ENCODE data around the gene PRPF38A. TPM values are rescaled to one million over a fixed set of nuclear protein-coding genes. Genes with fewer than 3 reads are reported as not detected.
"Not testable (repeated sequence)": the region's sequence is repeated elsewhere in the genome, so short reads cannot be mapped to it uniquely, and the experiment has no call there.

Gene PRPF38A, protein sequence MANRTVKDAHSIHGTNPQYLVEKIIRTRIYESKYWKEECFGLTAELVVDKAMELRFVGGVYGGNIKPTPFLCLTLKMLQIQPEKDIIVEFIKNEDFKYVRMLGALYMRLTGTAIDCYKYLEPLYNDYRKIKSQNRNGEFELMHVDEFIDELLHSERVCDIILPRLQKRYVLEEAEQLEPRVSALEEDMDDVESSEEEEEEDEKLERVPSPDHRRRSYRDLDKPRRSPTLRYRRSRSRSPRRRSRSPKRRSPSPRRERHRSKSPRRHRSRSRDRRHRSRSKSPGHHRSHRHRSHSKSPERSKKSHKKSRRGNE
- total RNA-seq, result 17.8 TPM

- peak; percentile 97 for DNase-seq
These were observed at the start of gene PRPF38A, which contains the start of gene ORC1 for GRCh38 chr1:52404116-52404974. TSS of gene PRPF38A (plus strand) at chr1:52404602. CDS start at chr1:52404750, 148 bp downstream. TSS of gene ORC1 (minus strand) at chr1:52404423. CDS start at chr1:52402223, 2,200 bp downstream.

- no peak for DNase-seq
These were observed 49.0 kb upstream of the PRPF38A start for GRCh38 chr1:52355436-52355835.

GRCh38 chr1:52355847-52356505, 48.4 kb upstream of the PRPF38A start:
- no peak for DNase-seq

DNA sequence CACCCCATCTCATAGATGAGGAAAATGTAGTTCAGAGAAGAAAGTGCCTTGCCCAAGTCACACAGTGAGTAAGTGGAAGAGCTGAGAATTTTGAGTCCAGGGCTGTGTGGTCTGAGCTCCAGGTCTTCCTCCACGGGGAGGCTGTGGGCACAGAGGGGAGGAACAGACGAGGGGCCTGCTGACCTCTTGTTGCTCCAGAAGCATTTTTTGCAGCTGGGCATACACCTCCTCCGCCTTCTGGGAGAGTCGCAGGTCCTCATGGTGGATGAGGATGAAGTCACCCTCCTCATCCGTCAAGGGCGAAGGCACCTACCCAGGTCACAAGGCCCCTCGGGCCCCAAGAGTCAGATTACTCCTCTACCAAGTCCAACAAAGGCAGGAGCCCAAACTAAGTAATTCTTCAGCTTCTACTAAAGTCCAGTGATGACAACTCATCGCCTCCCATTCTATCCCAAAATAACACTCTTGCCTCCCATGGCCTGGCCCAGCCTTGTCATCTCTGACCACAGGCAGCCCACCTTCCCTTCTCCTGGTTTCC, 47.5 kb upstream of the PRPF38A start:
- DNase-seq, result no peak

- no peak for DNase-seq
These were observed 47.0 kb upstream of the PRPF38A start for GRCh38 chr1:52357397-52357796.

- no peak for DNase-seq
These were observed 45.4 kb upstream of the PRPF38A start for GRCh38 chr1:52358851-52359497.

GRCh38 chr1:52359676-52360594, 44.5 kb upstream of the PRPF38A start:
- no peak for DNase-seq

DNA sequence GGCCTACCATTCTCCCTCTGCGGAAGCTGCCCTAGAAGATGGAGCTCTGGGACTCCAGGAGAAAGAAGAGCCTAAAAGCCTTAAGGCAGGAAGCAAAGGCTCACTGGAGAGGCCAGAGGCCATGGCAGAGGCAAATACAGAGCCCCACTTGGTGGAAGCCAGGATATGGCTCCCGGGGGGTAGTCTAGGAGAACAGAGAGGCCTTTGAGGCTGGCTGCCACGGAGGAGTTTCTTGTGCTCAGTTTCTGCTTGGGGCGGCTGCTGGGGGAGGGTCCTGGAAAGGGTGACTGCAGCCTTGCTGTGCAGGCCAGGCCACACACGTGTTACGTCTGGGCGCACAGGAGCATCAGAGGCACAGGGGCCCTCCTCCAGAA, 43.8 kb upstream of the PRPF38A start:
- DNase-seq, result no peak

- DNase-seq, result no peak
These were observed 40.1 kb upstream of the PRPF38A start for GRCh38 chr1:52364235-52364839.

DNA sequence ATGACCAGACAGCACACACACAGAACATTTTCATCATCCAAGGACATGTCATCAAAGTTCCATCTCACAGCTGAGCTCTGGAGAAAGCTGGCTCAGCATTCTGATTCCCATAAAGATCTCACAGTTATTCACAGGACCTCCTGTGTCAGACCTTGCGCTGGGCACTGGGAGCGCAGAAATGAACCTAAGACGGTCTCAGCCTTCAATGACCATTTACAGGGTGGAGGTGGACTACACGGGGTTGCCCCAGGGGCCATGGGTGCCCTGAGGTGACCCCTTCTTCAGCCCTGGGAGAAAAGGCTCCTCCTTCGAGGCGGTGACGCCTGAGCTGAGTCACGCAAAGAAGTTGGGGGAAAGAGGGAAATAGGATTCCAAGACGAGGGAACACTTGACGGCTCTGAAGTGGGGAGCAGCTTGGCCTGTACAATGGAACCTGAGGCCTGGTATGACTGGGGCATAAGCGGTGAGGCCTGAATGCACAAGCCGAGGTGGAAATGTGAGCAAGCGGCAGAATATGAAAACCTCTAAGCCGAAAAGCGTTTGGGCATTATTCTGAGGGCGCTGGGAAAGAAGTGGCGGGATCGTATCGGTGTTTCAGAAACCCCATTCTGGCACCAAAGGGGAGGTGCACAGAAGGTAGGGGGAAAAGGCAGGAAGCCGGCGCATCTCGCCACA, 39.2 kb upstream of the PRPF38A start:
- DNase-seq, result peak; percentile 41

DNA sequence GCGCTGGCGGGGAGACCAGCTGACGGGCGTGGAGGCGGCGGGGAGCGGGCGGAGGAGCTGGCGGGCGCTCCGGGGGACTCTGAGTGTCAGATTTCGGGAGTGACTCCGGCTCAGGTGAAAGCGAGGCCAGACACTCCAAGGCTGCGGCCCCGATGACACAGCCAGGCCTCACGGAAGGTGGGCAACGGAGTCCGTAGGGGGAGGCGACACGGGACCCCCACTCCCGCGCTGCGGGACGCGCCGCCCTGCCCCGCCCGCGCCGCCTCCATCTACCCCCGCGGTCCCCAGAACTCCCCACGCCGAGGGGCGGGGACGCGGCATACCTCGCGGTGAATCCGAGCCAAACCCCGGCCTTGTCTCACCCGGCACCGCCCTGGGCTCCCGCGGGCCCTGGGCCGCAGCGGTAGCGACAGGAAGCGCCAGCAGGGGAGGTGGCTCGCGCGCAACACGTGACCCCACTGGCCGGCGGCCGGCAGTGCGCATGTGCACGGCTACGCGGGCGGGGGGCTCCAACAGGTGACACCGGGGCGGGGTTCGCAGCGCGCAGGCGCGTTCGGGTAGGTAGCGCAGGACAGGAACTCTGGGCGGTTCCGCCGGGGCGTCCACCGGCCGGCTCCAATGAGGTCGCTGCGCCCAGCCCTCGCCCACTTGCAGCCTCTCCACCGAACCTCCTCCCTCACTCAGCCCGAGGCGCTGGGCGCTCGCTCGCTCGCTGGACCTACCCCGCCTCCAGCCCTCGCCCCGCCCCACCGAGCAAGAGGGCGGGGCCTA, 38.5 kb upstream of the PRPF38A start, which contains the start of gene CC2D1B:
TSS of gene CC2D1B (minus strand) at position 460 of the 771 bp plus-strand sequence. CDS start 1,585 bp downstream, outside the sequence.
- peak; percentile 91 for DNase-seq

DNA sequence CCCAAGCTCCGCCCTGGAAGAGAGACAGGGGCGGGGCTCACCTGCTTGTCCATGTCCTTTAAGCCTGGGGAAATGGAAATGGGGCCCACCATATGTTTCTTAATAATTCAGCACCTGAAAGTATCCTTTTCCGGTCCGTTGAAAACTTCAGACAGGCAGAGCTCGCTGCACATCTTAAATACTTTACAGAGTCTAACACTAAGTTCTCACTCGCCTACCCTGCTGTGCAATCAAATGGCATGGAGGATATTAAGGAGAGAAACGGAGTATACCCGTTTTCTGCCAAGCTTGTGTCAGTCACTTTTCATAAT, 37.9 kb upstream of the PRPF38A start:
- no peak for DNase-seq

DNA sequence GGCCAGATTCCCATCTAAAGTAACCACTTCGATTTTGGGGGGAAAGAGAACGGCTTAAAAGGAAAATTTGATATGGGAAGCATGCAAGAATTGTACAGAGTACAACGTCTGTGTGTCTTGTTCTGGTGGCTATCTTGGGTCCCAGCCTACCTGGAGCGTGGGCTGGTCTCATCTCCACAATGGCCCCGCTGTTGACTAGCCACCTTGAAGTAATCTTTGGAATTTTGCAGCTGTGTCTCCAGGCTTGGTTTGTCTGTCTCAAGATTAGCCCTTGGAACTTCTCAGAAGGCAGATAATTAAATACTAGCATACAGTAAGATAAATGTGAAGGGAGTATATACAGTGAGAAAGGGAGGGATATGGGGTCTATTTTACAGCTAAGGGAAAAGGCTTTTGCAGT, 37.1 kb upstream of the PRPF38A start:
- no peak for DNase-seq

DNA sequence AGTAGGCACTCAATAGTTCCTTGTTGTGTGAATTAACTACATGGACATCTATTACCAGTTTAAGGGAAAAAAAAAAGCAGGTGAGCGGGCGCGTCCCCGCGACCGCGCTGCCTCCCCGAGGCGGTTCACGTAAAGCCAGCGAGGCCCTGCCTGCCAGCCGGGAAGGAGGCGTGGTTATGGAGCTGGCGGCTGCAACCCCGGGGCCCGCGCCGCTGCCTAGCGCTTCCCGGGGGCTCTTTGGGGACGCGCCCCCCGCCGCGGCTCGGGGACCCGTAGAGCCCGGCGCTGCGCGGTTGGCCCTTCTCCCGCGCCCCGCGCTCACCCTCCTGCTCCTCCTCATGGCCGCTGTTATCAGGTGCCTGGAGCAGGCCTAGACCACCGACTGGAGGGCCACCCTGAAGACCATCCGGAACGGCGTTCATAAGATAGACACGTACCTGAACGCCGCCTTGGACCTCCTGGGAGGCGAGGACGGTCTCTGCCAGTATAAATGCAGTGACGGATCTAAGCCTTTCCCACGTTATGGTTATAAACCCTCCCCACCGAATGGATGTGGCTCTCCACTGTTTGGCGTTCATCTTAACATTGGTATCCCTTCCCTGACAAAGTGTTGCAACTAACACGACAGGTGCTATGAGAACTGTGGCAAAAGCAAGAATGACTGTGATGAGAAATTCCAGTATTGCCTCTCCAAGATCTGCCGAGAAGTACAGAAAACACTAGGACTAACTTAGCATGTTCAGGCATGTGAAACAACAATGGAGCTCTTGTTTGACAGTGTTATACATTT, 35.8 kb upstream of the PRPF38A start:
- DNase-seq, result no peak

GRCh38 chr1:52369851-52370250, 34.6 kb upstream of the PRPF38A start:
- DNase-seq, result not testable (repeated sequence)

DNA sequence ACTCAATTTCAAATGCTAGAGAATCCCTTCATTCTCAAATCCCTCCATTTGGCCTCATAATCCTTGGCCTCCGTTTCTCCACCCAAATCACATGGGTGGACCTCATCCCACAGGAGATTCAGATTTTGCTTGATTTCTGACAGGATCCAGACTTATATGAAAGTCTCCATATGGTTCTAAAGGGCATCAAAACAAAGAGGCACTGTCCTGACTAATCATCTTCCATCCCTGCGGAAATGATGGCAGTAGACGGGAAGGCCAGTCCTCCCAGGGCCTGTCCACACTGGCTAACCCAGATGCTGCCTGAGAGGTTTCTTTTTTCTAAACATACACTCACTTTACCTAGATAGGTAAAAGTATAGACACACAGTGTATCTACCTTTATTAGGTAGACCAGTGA, 19.0 kb upstream of the PRPF38A start:
- DNase-seq, result no peak

GRCh38 chr1:52386458-52386857, 17.9 kb upstream of the PRPF38A start:
- no peak for DNase-seq

DNA sequence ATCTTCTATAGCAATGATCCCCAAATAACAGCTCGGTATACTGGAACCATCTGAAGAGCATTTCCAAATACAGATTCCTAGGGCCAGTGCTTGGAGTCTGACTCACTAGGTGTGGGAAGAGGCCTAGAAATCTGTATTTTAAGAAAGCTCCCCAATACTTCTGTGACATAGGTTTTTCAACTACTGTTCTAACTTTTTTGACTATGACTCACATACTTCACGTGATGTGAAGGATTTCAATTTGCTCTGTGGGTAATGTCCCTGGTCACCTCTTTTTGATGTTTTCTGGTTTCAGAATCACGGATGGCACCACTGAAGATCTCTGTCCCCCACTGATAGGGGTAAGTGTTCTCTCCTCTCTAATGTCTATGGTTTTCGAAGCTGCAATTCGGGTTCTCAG, 11.2 kb upstream of the PRPF38A start:
- no peak for DNase-seq
